Spleen (tissue), 7 donors: ENCODE results near the gene LRRIQ3.

Experiments
- CTCF ChIP-seq, 11 experiments: fragments of 200-600 bp in 7 of 11; fragments of 450-650 bp in 4 of 11; sonication (generic) in 4 of 11; IDR thresholded peaks in 8 of 11; conservative IDR thresholded peaks in 3 of 11; 1 replicate in 7 of 11; 2 replicates in 4 of 11; pipeline versions ENCODE4 v1.4.0 to v1.8.0; 2016 to 2021; ENCODE audit warnings: antibody characterized with exemption in 11 of 11, inconsistent platforms in 4 of 11, mild to moderate bottlenecking in 1 of 11
- POLR2A ChIP-seq, 3 donors: fragments of 450-650 bp; IDR thresholded peaks; one replicate each; pipeline ENCODE4 v1.5.1; 2017; ENCODE audit warnings: antibody characterized with exemption in 3 of 3, mild to moderate bottlenecking in 1 of 3
- POLR2AphosphoS5 ChIP-seq, 3 donors: sonication (generic); formaldehyde crosslinking; IDR thresholded peaks; one replicate each; pipeline ENCODE4 v1.5.1; 2017; ENCODE audit warnings: antibody characterized with exemption in 3 of 3
- donor health status: DM: no; HTN: no; CAD: no; lungs with moderate emphysema.
- donor health status: DM: no; HTN: no; CAD: no.
- donor health status: DM: no; HTN: no; CAD: no.

GRCh38 chr1:74005533-74005932 is 192.4 kb downstream of the LRRIQ3 start:
- TF ChIP-seq CTCF (IDR thresholded peaks at IDR 0.05 in 8 of 11, conservative IDR thresholded peaks at IDR 0.05 in 3 of 11), result no peak
- TF ChIP-seq POLR2A (IDR thresholded peaks at IDR 0.05), result no peak
- TF ChIP-seq POLR2AphosphoS5 (IDR thresholded peaks at IDR 0.05), result no peak
